PFSK-1 (cell line): ENCODE results near the gene RASAL2.

Experiments
- POLR2AphosphoS5 ChIP-seq: IDR thresholded peaks from 2 replicates; pipeline ENCODE4 v1.6.1; 2012; ENCODE audit warnings: low read depth, mild to moderate bottlenecking, control low read depth, low read length, moderate library complexity
- REST ChIP-seq, 2 experiments: IDR thresholded peaks; 2 replicates each; pipeline versions ENCODE4 v1.6.1 to v1.8.0; 2011 to 2012; ENCODE audit warnings: low read depth in 2 of 2, low read length in 2 of 2, control low read depth in 1 of 2, inconsistent platforms in 1 of 2, mild to moderate bottlenecking in 1 of 2, moderate library complexity in 1 of 2; ENCODE audit not compliant: insufficient read depth in 1 of 2
- TAF1 ChIP-seq: IDR thresholded peaks from 2 replicates; pipeline ENCODE4 v1.6.1; 2012; ENCODE audit warnings: low read length, control low read depth, borderline replicate concordance; ENCODE audit not compliant: insufficient read depth

GRCh38 chr1:178048883-178049282 lies 45.0 kb upstream of the RASAL2 start:
- no peak for TF ChIP-seq REST (IDR thresholded peaks at IDR 0.05; ENCODE audit: insufficient read depth in 1 of 2, low read depth in 2 of 2, low read length in 2 of 2)
- TF ChIP-seq POLR2AphosphoS5: no peak
- no peak for TF ChIP-seq TAF1
